Epithelial cell of prostate (primary cell): ENCODE data around the gene CLCN6.
A peak's percentile ranks its signal among the peaks of the same experiment; 100 is the strongest.

Experiments used
- DNase-seq: peaks from one replicate; pipeline ENCODE4 v3.0.0-alpha.2; 2011; ENCODE audit warnings: low read depth, low spot score
- H3K27ac ChIP-seq: fragments of 450-650 bp; 2 replicates; pipeline ENCODE4 v1.5.1; 2017; ENCODE audit warnings: mild to moderate bottlenecking

CLCN6 gene

GRCh38 chr1:11779715-11780379 lies 26.1 kb upstream of the CLCN6 start:
- DNase-seq: no peak
- H3K27ac ChIP-seq: no peak overlapping the region

- no peak for DNase-seq
- H3K27ac ChIP-seq: no peak overlapping the region
Observed at GRCh38 chr1:11780380-11781147, 25.4 kb upstream of the CLCN6 start.

GRCh38 chr1:11781297-11781696 lies 24.7 kb upstream of the CLCN6 start:
- DNase-seq: no peak

GRCh38 chr1:11782127-11782708 lies 23.8 kb upstream of the CLCN6 start:
- no peak for DNase-seq
- H3K27ac ChIP-seq: no peak overlapping the region

More at GRCh38 chr1:11781297-11781696, 24.7 kb upstream of the CLCN6 start:
- no peak overlapping the region for H3K27ac ChIP-seq

GRCh38 chr1:11783556-11783955 lies 22.4 kb upstream of the CLCN6 start:
- DNase-seq: no peak
- H3K27ac ChIP-seq: no peak overlapping the region

GRCh38 chr1:11784256-11784992 lies 21.6 kb upstream of the CLCN6 start:
- DNase-seq: no peak
- H3K27ac ChIP-seq: no peak overlapping the region

GRCh38 chr1:11784993-11785769 lies 20.8 kb upstream of the CLCN6 start:
- no peak for DNase-seq
- no peak overlapping the region for H3K27ac ChIP-seq

- H3K27ac ChIP-seq: no peak overlapping the region
- DNase-seq: no peak
Observed at GRCh38 chr1:11786168-11786567, 19.8 kb upstream of the CLCN6 start.

- DNase-seq: no peak
- H3K27ac ChIP-seq: no peak overlapping the region
Observed at GRCh38 chr1:11787251-11787803, 18.7 kb upstream of the CLCN6 start.

- H3K27ac ChIP-seq: no peak overlapping the region
- DNase-seq: no peak
Observed at GRCh38 chr1:11787804-11788436, 18.1 kb upstream of the CLCN6 start.

GRCh38 chr1:11788549-11789053 lies 17.4 kb upstream of the CLCN6 start:
- H3K27ac ChIP-seq: no peak overlapping the region
- no peak for DNase-seq

- DNase-seq: no peak
- no peak overlapping the region for H3K27ac ChIP-seq
Observed at GRCh38 chr1:11789126-11790067, 16.6 kb upstream of the CLCN6 start.

- no peak overlapping the region for H3K27ac ChIP-seq
- DNase-seq: no peak
Observed at GRCh38 chr1:11790101-11790879, 15.7 kb upstream of the CLCN6 start.

GRCh38 chr1:11790880-11791715 lies 14.9 kb upstream of the CLCN6 start:
- H3K27ac ChIP-seq: no peak overlapping the region
- peak; percentile 56 for DNase-seq

GRCh38 chr1:11792106-11792505 lies 13.9 kb upstream of the CLCN6 start:
- no peak overlapping the region for H3K27ac ChIP-seq
- no peak for DNase-seq

GRCh38 chr1:11793819-11794218 lies 12.2 kb upstream of the CLCN6 start:
- H3K27ac ChIP-seq: no peak overlapping the region
- DNase-seq: no peak
